Kidney (tissue), 14 donors: Measurements from ENCODE around the gene VPS16. TPM values are rescaled to one million over a fixed set of nuclear protein-coding genes. Genes with fewer than 3 reads are reported as not detected.

Experiments
- DNase-seq, 5 donors: peaks; one replicate each; pipeline ENCODE4 v3.0.0-alpha.2; 2013 to 2020
- FAIRE-seq: peaks from 2 replicates; lab custom pipeline; 2012; peaks lifted over from hg19 to GRCh38; lab: Jason Lieb, UNC
- H3K27ac ChIP-seq, 2 donors: one replicate each; pipeline ENCODE4 v1.7.0; 2013; ENCODE audit warnings: low read depth in 2 of 2, low read length in 2 of 2, inconsistent platforms in 1 of 2
- H3K27me3 ChIP-seq: one replicate; pipeline ENCODE4 v1.7.1; 2013; ENCODE audit warnings: low read length, inconsistent platforms; ENCODE audit not compliant: control insufficient read depth, insufficient read depth
- H3K36me3 ChIP-seq, 3 donors: one replicate each; pipeline versions ENCODE4 v1.7.0 to v1.7.1; 2013; ENCODE audit warnings: low read length in 3 of 3, control low read depth in 1 of 3, inconsistent platforms in 1 of 3; ENCODE audit not compliant: insufficient read depth in 3 of 3, control insufficient read depth in 2 of 3
- H3K4me1 ChIP-seq, 3 donors: one replicate each; pipeline versions ENCODE4 v1.7.0 to v1.7.1; 2013; ENCODE audit warnings: low read length in 3 of 3, inconsistent platforms in 1 of 3, low read depth in 1 of 3; ENCODE audit not compliant: control insufficient read depth in 2 of 3, insufficient read depth in 2 of 3
- H3K4me3 ChIP-seq, 3 donors: one replicate each; pipeline versions ENCODE4 v1.7.0 to v1.8.1; 2013; ENCODE audit warnings: low read length in 3 of 3, control low read depth in 1 of 3, inconsistent platforms in 1 of 3
- H3K9ac ChIP-seq, 3 donors: one replicate each; pipeline versions ENCODE4 v1.7.0 to v1.7.1; 2013; ENCODE audit warnings: low read length in 3 of 3, control low read depth in 1 of 3, inconsistent platforms in 1 of 3
- H3K9me3 ChIP-seq, 3 donors: one replicate each; pipeline versions ENCODE4 v1.7.0 to v1.7.1; 2013; ENCODE audit warnings: low read length in 3 of 3, control low read depth in 1 of 3, inconsistent platforms in 1 of 3; ENCODE audit not compliant: control insufficient read depth in 2 of 3, insufficient read depth in 1 of 3
- CTCF ChIP-seq: IDR thresholded peaks from 3 replicates; pipeline ENCODE4 v1.5.1; 2012; ENCODE audit warnings: mild to moderate bottlenecking, moderate library complexity, borderline replicate concordance; ENCODE audit not compliant: insufficient read depth; ENCODE audit errors: extremely low read depth
- intact Hi-C: fragments of 100-400 bp; cut with DNase I; formaldehyde crosslinking; loops from one replicate; pipeline ENCODE4 v1.11.1; 2022
- polyA plus RNA-seq: library from polyadenylated mRNA; stranded (reverse); fragments of 350-450 nt; fragmentation: Illumina TruSeq; extraction: RNeasy Lipid Tissue Mini Kit (QIAGEN cat#74804); gene quantifications from one replicate; pipeline ENCODE4 v1.2.3, GENCODE V29; 2014; ENCODE audit warnings: low read depth, low replicate concordance; ENCODE audit not compliant: insufficient read depth
- total RNA-seq: library from RNA; stranded (reverse); fragmentation: NEBNext Ultra II Directional; extraction: Animal tissue kit (Norgen Biotek cat#: 25700); gene quantifications from one replicate; pipeline ENCODE4 v1.2.1, GENCODE V29; 2021
- donor health status: control.
- donor health status: control.
- donor health status: control.
- donor health status: control.
- donor health status: control.
- donor health status: DM: yes; HTN: yes; CAD: no.
- donor health status: Normal renal cell carcinoma (clear cell type).

VPS16 gene
- total and polyA plus RNA-seq, 2 donors from 2014 or later: 38.6 to 38.8 TPM

DNA sequence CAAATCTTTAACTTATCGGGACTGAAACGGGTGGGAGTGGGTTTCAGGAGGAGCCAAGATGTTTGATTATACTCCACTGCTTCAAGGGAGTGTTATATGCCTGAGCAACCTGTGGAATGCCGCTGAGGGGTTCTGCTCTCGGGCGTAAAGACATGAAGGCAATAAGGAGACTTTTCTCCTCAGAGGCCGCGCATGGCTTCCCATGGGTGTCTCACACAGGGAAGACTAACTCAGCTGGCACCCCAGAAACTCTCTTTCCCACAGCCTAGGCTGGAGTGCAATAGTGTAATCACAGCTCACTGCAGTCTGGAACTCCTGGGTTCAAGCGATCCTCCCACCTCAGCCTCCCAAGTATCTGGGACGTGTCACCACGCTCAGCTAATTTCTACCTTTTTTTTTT is 30.9 kb upstream of the VPS16 start:
- H3K27ac ChIP-seq: no peak overlapping the region
- no peak for FAIRE-seq
- no peak overlapping the region for H3K4me3 ChIP-seq
- peaks cover 0 to 5% (median 3%) of the 10 kb centered on the region in 3 donors for H3K9me3 ChIP-seq
- no peak overlapping the region for H3K9ac ChIP-seq
- H3K4me1 ChIP-seq: peaks cover 0 to 3% (median 0%) of the 10 kb centered on the region in 3 donors
- peaks cover 3% of the 10 kb centered on the region for H3K27me3 ChIP-seq
- peak in 4 of 5 donors; percentile 16 to 64 (median 60) for DNase-seq
- H3K36me3 ChIP-seq: no peaks in the 10 kb centered on the region
- intact Hi-C loops: no loop called here
- no peak for TF ChIP-seq CTCF

DNA sequence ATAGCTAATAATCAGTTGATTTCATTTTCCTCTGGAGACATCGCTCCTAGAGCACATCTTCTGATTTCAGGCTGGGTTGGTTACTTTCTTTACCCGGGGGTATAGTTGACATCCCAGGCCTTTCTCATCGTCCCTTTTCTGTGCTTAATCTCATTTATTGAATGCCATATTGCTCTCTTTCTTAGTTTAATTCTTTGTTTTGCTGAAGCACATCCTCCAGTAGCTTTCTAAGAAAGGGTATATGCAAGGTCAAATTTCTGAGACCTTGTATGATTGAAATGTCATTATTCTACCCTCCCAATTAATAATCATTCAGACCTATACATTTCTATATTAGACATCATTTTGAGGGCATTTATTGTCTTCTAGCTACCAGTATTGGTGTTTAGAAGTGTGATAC is 28.4 kb upstream of the VPS16 start:
- Histone ChIP-seq H3K27ac (no peak overlapping the region), H3K27me3 (no peaks in the 10 kb centered on the region), H3K9ac (no peak overlapping the region), H3K36me3 (no peaks in the 10 kb centered on the region), H3K9me3 (peaks cover 0 to 5% (median 3%) of the 10 kb centered on the region in 3 donors), H3K4me1 (no peaks in the 10 kb centered on the region), H3K4me3 (no peak overlapping the region)
- intact Hi-C loops: no loop called here
- no peak for FAIRE-seq
- no peak for TF ChIP-seq CTCF
- DNase-seq: no peak

- H3K4me1 ChIP-seq: no peaks in the 10 kb centered on the region
- H3K27ac ChIP-seq: no peak overlapping the region
- H3K9me3 ChIP-seq: peaks cover 0 to 5% (median 3%) of the 10 kb centered on the region in 3 donors
- DNase-seq: peak in 1 of 5 donors; percentile 20
- no peak overlapping the region for H3K9ac ChIP-seq
- H3K4me3 ChIP-seq: no peak overlapping the region
- intact Hi-C loops: no loop called here
- no peak for FAIRE-seq
- no peaks in the 10 kb centered on the region for H3K27me3 ChIP-seq
- no peak for TF ChIP-seq CTCF
- no peaks in the 10 kb centered on the region for H3K36me3 ChIP-seq
Measured at GRCh38 chr20:2814076-2814475, 26.5 kb upstream of the VPS16 start.

DNA sequence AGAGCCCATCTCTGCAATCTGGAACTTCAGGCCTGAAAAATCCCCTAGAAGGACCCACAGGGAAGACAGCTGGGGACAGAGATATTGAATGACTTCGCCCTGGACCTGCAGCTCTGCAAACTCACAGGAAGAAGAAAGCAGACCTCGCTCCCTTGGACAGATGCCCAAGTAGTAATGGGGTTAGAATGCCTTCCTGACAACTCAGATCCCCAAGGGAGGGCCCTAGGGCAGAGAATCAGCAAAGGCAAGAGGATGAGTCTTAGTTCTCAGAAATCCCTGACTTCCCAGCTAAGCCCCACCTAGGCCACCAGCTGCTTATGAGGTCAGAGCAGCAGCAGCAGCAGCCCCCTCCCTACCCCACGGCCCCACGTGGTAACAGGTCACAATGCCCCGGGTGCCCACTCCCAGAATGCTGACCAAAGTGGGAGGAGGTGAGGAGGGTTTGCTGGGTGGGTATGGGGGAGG is 25.9 kb upstream of the VPS16 start, which contains the start of gene C20orf141:
Gene C20orf141, plus strand, starts transcription at position 401 of the 465 bp plus-strand sequence. CDS start 198 bp downstream, outside the sequence.
- Histone ChIP-seq H3K9me3 (peaks cover 0 to 5% (median 3%) of the 10 kb centered on the region in 3 donors), H3K4me3 (no peak within 1 kb of the TSS), H3K27ac (no peak within 1 kb of the TSS), H3K27me3 (no peaks in the 10 kb centered on the region), H3K9ac (no peak within 1 kb of the TSS), H3K36me3 (no peaks in the 10 kb centered on the region), H3K4me1 (no peaks in the 10 kb centered on the region)
- DNase-seq: peak; percentile 32 to 80 (median 49)
- no peak for TF ChIP-seq CTCF
- intact Hi-C loops: no loop called here
- FAIRE-seq: no peak
